Loucy (cell line): Measurements from ENCODE around the gene FTO.

Source experiments
- H2AFZ ChIP-seq: fragments of 200-600 bp; sonication (generic); 2 replicates; pipeline ENCODE4 v1.6.0; 2016; ENCODE audit warnings: antibody characterized with exemption, mild to moderate bottlenecking, low read length, moderate library complexity
- H3F3A ChIP-seq: fragments of 200-600 bp; 2 replicates; pipeline ENCODE4 v1.6.0; 2016; ENCODE audit warnings: antibody characterized with exemption, low read depth, mild to moderate bottlenecking
- H3K27me3 ChIP-seq: fragments of 200-600 bp; sonication (generic); 2 replicates; pipeline ENCODE4 v1.6.1; 2014; ENCODE audit warnings: low read length, mild to moderate bottlenecking; ENCODE audit not compliant: insufficient read depth, poor library complexity, severe bottlenecking
- H3K36me3 ChIP-seq: fragments of 200-600 bp; sonication (generic); 2 replicates; pipeline ENCODE4 v1.6.1; 2016; ENCODE audit warnings: low read length; ENCODE audit not compliant: insufficient read depth
- H3K4me1 ChIP-seq: fragments of 200-600 bp; sonication (generic); 2 replicates; pipeline ENCODE4 v1.5.1; 2014; ENCODE audit warnings: low read length, mild to moderate bottlenecking; ENCODE audit not compliant: insufficient read depth, poor library complexity, severe bottlenecking
- H3K4me2 ChIP-seq: fragments of 200-600 bp; sonication (generic); 2 replicates; pipeline ENCODE4 v1.6.0; 2014; ENCODE audit warnings: antibody characterized with exemption, low read length, low read depth, mild to moderate bottlenecking; ENCODE audit not compliant: poor library complexity, severe bottlenecking
- H3K4me3 ChIP-seq: fragments of 200-600 bp; sonication (generic); 2 replicates; pipeline ENCODE4 v1.5.1; 2014; ENCODE audit warnings: low read length, mild to moderate bottlenecking, mixed read lengths; ENCODE audit not compliant: poor library complexity, severe bottlenecking
- H3K79me2 ChIP-seq: fragments of 200-600 bp; sonication (generic); 2 replicates; pipeline ENCODE4 v1.6.1; 2014; ENCODE audit warnings: low read length; ENCODE audit not compliant: insufficient read depth
- H3K9ac ChIP-seq: fragments of 200-600 bp; sonication (generic); 2 replicates; pipeline ENCODE4 v1.6.0; 2014; ENCODE audit warnings: mild to moderate bottlenecking, low read depth, low read length, moderate library complexity; ENCODE audit not compliant: poor library complexity, severe bottlenecking
- H3K9me2 ChIP-seq: fragments of 200-600 bp; sonication (generic); replicated peaks from 2 replicates; pipeline ENCODE4 v1.6.1; 2016; ENCODE audit warnings: low read depth, low read length, mixed read lengths
- H3K9me3 ChIP-seq: fragments of 200-600 bp; sonication (generic); 2 replicates; pipeline ENCODE4 v1.6.1; 2014; ENCODE audit warnings: mild to moderate bottlenecking, antibody characterized with exemption, low read length, low read depth; ENCODE audit not compliant: insufficient read depth
- H4K20me1 ChIP-seq: fragments of 200-600 bp; sonication (generic); 2 replicates; pipeline ENCODE4 v1.6.0; 2014; ENCODE audit warnings: antibody characterized with exemption, low read length, mild to moderate bottlenecking; ENCODE audit not compliant: insufficient read depth, poor library complexity, severe bottlenecking
- CTCF ChIP-seq: fragments of 200-600 bp; sonication (generic); conservative IDR thresholded peaks from 2 replicates; pipeline ENCODE4 v1.5.1; 2014; ENCODE audit warnings: mild to moderate bottlenecking, antibody characterized with exemption, low read length
- EZH2phosphoT487 ChIP-seq: fragments of 200-600 bp; IDR thresholded peaks from 2 replicates; pipeline ENCODE4 v1.6.1; 2018; ENCODE audit warnings: antibody characterized with exemption, mild to moderate bottlenecking, moderate library complexity, borderline replicate concordance

FTO gene

GRCh38 chr16:53741546-53741945 is 37.6 kb downstream of the FTO start:
- no peaks in the 10 kb centered on the region for H3K27me3 ChIP-seq
- H3K4me1 ChIP-seq = peaks cover 19% of the 10 kb centered on the region
- peaks cover 71% of the 10 kb centered on the region for H3K79me2 ChIP-seq
- no peaks in the 10 kb centered on the region for H3F3A ChIP-seq
- H3K9me3 ChIP-seq = no peaks in the 10 kb centered on the region
- H4K20me1 ChIP-seq = peaks cover 5% of the 10 kb centered on the region
- no peak overlapping the region for H2AFZ ChIP-seq
- TF ChIP-seq CTCF = no peak
- no peak for TF ChIP-seq EZH2phosphoT487
- no peak overlapping the region for H3K4me2 ChIP-seq
- H3K9ac ChIP-seq = no peak overlapping the region
- no peaks in the 10 kb centered on the region for H3K9me2 ChIP-seq
- H3K4me3 ChIP-seq = no peak overlapping the region
- no peaks in the 10 kb centered on the region for H3K36me3 ChIP-seq

GRCh38 chr16:53743149-53743566 is 39.2 kb downstream of the FTO start:
- no peak for TF ChIP-seq EZH2phosphoT487
- peak; percentile 90 for TF ChIP-seq CTCF
- Histone ChIP-seq H3K79me2 (peaks cover 81% of the 10 kb centered on the region), H4K20me1 (no peaks in the 10 kb centered on the region)

GRCh38 chr16:53744449-53744848 is 40.5 kb downstream of the FTO start:
- Histone ChIP-seq H3K9me3 (peaks cover 4% of the 10 kb centered on the region; the same call in 1 of the 2 replicates), H2AFZ (no peak overlapping the region), H3K9me2 (no peaks in the 10 kb centered on the region), H3K4me1 (peaks cover 19% of the 10 kb centered on the region), H3K4me3 (no peak overlapping the region), H3K36me3 (no peaks in the 10 kb centered on the region), H3K9ac (no peak overlapping the region), H3K4me2 (peak overlapping the region; percentile 26), H3K79me2 (peaks cover 79% of the 10 kb centered on the region), H4K20me1 (no peaks in the 10 kb centered on the region), H3F3A (no peaks in the 10 kb centered on the region), H3K27me3 (no peaks in the 10 kb centered on the region)
- no peak for TF ChIP-seq CTCF
- no peak for TF ChIP-seq EZH2phosphoT487

More at GRCh38 chr16:53743149-53743566, 39.2 kb downstream of the FTO start:
- H3K4me3 ChIP-seq = no peak overlapping the region
- no peaks in the 10 kb centered on the region for H3F3A ChIP-seq
- H3K9ac ChIP-seq = no peak overlapping the region
- no peaks in the 10 kb centered on the region for H3K36me3 ChIP-seq
- peaks cover 19% of the 10 kb centered on the region for H3K4me1 ChIP-seq
- H2AFZ ChIP-seq = no peak overlapping the region
- H3K27me3 ChIP-seq = no peaks in the 10 kb centered on the region
- H3K4me2 ChIP-seq = no peak overlapping the region
- no peaks in the 10 kb centered on the region for H3K9me2 ChIP-seq
- peaks cover 4% of the 10 kb centered on the region; the same call in 1 of the 2 replicates for H3K9me3 ChIP-seq
